GM23338 (cell line): ENCODE results near the gene MRPL37. TPM values are rescaled to one million over a fixed set of nuclear protein-coding genes. Genes with fewer than 3 reads are reported as not detected.

Experiments used
- ATAC-seq: fragments of 200-7000 bp; cut with Tn5 transposase; 3 replicates; pipeline ENCODE4 v1.9.1; 2020
- DNase-seq: peaks from one replicate; pipeline ENCODE4 v3.0.0-alpha.2; 2015; ENCODE audit warnings: low spot score
- H2AFZ ChIP-seq: fragments of 200-600 bp; sonication (generic); 2 replicates; pipeline ENCODE4 v1.8.0; 2016; ENCODE audit warnings: antibody characterized with exemption, mild to moderate bottlenecking, moderate library complexity
- H3F3A ChIP-seq: fragments of 200-600 bp; sonication (generic); replicated peaks from 2 replicates; pipeline ENCODE4 v1.8.0; 2017; ENCODE audit warnings: antibody characterized with exemption, mixed run types, low read depth
- H3K27ac ChIP-seq: fragments of 200-600 bp; sonication (generic); 2 replicates; pipeline ENCODE4 v1.6.1; 2016; ENCODE audit warnings: low read depth
- H3K27me3 ChIP-seq: fragments of 200-600 bp; sonication (generic); 2 replicates; pipeline ENCODE4 v1.8.0; 2016; ENCODE audit warnings: mild to moderate bottlenecking, mixed run types, moderate library complexity; ENCODE audit not compliant: insufficient read depth
- H3K36me3 ChIP-seq: fragments of 200-600 bp; sonication (generic); 2 replicates; pipeline ENCODE4 v1.8.0; 2016; ENCODE audit warnings: mild to moderate bottlenecking; ENCODE audit not compliant: insufficient read depth
- H3K4me1 ChIP-seq: fragments of 200-600 bp; sonication (generic); 2 replicates; pipeline ENCODE4 v1.8.0; 2016; ENCODE audit warnings: mild to moderate bottlenecking, moderate library complexity; ENCODE audit not compliant: insufficient read depth
- H3K4me2 ChIP-seq: fragments of 200-600 bp; sonication (generic); 2 replicates; pipeline ENCODE4 v1.7.1; 2017; ENCODE audit warnings: mixed run types
- H3K4me3 ChIP-seq: fragments of 200-600 bp; sonication (generic); 2 replicates; pipeline ENCODE4 v1.6.1; 2016; ENCODE audit warnings: mixed run types
- H3K79me2 ChIP-seq: fragments of 200-600 bp; sonication (generic); replicated peaks from 2 replicates; pipeline ENCODE4 v1.8.0; 2017; ENCODE audit warnings: mild to moderate bottlenecking; ENCODE audit not compliant: insufficient read depth
- H3K9me2 ChIP-seq: fragments of 200-600 bp; sonication (generic); 2 replicates; pipeline ENCODE4 v1.8.0; 2017; ENCODE audit not compliant: insufficient read depth
- H4K20me1 ChIP-seq: fragments of 200-600 bp; sonication (generic); replicated peaks from 2 replicates; pipeline ENCODE4 v1.8.0; 2017; ENCODE audit warnings: mild to moderate bottlenecking; ENCODE audit not compliant: insufficient read depth
- H3K27ac Mint-ChIP-seq: 2 replicates; pipeline ENCODE4 v1.8.0; 2020; ENCODE audit warnings: inconsistent platforms, mild to moderate bottlenecking, moderate library complexity, mixed read lengths
- H3K27me3 Mint-ChIP-seq: 3 replicates; pipeline ENCODE4 v1.8.0; 2022; ENCODE audit warnings: low read depth, mild to moderate bottlenecking, moderate library complexity, mixed read lengths, inconsistent platforms; ENCODE audit not compliant: insufficient read depth, poor library complexity
- H3K36me3 Mint-ChIP-seq: 3 replicates; pipeline ENCODE4 v1.8.0; 2021; ENCODE audit warnings: low read depth, mild to moderate bottlenecking, inconsistent platforms, moderate library complexity, mixed read lengths
- H3K4me1 Mint-ChIP-seq: 3 replicates; pipeline ENCODE4 v1.8.0; 2020; ENCODE audit warnings: mild to moderate bottlenecking, inconsistent platforms, mixed read lengths
- H3K4me3 Mint-ChIP-seq: 3 replicates; pipeline ENCODE4 v1.8.0; 2021; ENCODE audit warnings: moderate library complexity, mild to moderate bottlenecking, inconsistent platforms, mixed read lengths
- H3K9me3 Mint-ChIP-seq: 3 replicates; pipeline ENCODE4 v1.8.0; 2020; ENCODE audit warnings: moderate library complexity, mild to moderate bottlenecking, inconsistent platforms, mixed read lengths
- EZH2 ChIP-seq: fragments of 200-600 bp; sonication (generic); IDR thresholded peaks from one replicate; pipeline ENCODE4 v1.8.0; 2017; ENCODE audit warnings: antibody characterized with exemption, mild to moderate bottlenecking, low read depth; ENCODE audit not compliant: unreplicated experiment
- JUNB ChIP-seq: IDR thresholded peaks from one replicate; pipeline ENCODE4 v1.6.1; 2016; ENCODE audit warnings: antibody characterized with exemption; ENCODE audit not compliant: unreplicated experiment
- NANOG ChIP-seq: IDR thresholded peaks from 2 replicates; pipeline ENCODE4 v1.6.1; 2016; ENCODE audit warnings: antibody characterized with exemption, borderline replicate concordance
- POLR2AphosphoS5 ChIP-seq: IDR thresholded peaks from 2 replicates; pipeline ENCODE4 v1.6.1; 2016; ENCODE audit warnings: antibody characterized with exemption, low read depth
- STAT1 ChIP-seq: IDR thresholded peaks from one replicate; pipeline ENCODE4 v1.6.1; 2016; ENCODE audit warnings: antibody characterized with exemption; ENCODE audit not compliant: unreplicated experiment
- polyA plus RNA-seq: library from polyadenylated mRNA; unstranded; fragments of >200 nt; fragmentation: Nextera tagmentation; extraction: Ambion mirVana; gene quantifications from 2 replicates; pipeline ENCODE4 v1.2.1, GENCODE V29; 2016
- total RNA-seq: library from RNA; depleted of rRNA; stranded (reverse); fragments of >200 nt; shearing (Covaris generic); gene quantifications from 2 replicates; pipeline ENCODE4 v1.2.3, GENCODE V29; 2014
- TF ChIP-seq, protein P1 (sequence below): IDR thresholded peaks from one replicate; pipeline ENCODE4 v1.6.1; 2018; ENCODE audit warnings: antibody characterized with exemption; ENCODE audit not compliant: unreplicated experiment
- TF ChIP-seq, protein P2 (sequence below): IDR thresholded peaks from 2 replicates; pipeline ENCODE4 v1.6.1; 2016; ENCODE audit warnings: antibody characterized with exemption
- TF ChIP-seq, protein P3 (sequence below), 2 experiments: fragments of 200-600 bp in 1 of 2; sonication (generic) in 1 of 2; conservative IDR thresholded peaks; 2 replicates each; pipeline versions ENCODE4 v1.5.1 to v1.6.1; 2016 to 2017; ENCODE audit warnings: antibody characterized with exemption in 2 of 2, low read depth in 2 of 2, mild to moderate bottlenecking in 2 of 2, moderate library complexity in 1 of 2

Gene MRPL37
- total and polyA plus RNA-seq, 2 experiments from 2014 or later, result 130 to 155 TPM

DNA sequence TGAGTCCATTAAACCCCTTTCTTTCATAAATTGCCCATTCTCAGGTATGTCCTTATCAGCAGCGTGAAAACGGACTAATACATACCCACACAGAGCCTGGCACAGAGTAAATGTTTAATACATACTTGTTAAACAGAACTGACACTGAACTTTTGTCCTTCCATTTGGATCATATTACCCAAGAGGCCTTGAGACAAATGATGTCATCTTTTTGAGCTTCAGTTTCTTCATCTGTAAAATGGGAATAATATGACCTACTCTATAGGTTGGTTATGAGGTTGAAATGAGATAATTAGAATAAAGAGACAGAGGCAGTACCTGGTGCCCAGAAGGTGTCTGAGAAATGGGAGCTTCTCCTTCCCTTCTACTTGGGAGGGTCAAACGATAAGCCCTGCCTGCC lies 13.9 kb upstream of the MRPL37 start:
- Histone ChIP-seq H3K27me3 (no peaks in the 10 kb centered on the region), H3K4me2 (no peak overlapping the region), H2AFZ (no peak overlapping the region), H3K9me2 (no peaks in the 10 kb centered on the region), H4K20me1 (no peaks in the 10 kb centered on the region), H3F3A (no peaks in the 10 kb centered on the region), H3K4me1 (no peaks in the 10 kb centered on the region), H3K4me3 (no peak overlapping the region), H3K27ac (no peak overlapping the region), H3K79me2 (no peaks in the 10 kb centered on the region), H3K36me3 (no peaks in the 10 kb centered on the region)
- ATAC-seq, result no peak
- Mint-ChIP-seq H3K9me3 (no peaks in the 10 kb centered on the region), H3K36me3 (peaks cover 21% of the 10 kb centered on the region), H3K4me3 (no peak overlapping the region), H3K4me1 (peaks cover 3% of the 10 kb centered on the region; the same call in 2 of the 3 replicates), H3K27me3 (peaks cover 8% of the 10 kb centered on the region), H3K27ac (no peak overlapping the region)
- DNase-seq, result no peak
- no peak for TF ChIP-seq POLR2AphosphoS5
- TF ChIP-seq, protein P1, sequence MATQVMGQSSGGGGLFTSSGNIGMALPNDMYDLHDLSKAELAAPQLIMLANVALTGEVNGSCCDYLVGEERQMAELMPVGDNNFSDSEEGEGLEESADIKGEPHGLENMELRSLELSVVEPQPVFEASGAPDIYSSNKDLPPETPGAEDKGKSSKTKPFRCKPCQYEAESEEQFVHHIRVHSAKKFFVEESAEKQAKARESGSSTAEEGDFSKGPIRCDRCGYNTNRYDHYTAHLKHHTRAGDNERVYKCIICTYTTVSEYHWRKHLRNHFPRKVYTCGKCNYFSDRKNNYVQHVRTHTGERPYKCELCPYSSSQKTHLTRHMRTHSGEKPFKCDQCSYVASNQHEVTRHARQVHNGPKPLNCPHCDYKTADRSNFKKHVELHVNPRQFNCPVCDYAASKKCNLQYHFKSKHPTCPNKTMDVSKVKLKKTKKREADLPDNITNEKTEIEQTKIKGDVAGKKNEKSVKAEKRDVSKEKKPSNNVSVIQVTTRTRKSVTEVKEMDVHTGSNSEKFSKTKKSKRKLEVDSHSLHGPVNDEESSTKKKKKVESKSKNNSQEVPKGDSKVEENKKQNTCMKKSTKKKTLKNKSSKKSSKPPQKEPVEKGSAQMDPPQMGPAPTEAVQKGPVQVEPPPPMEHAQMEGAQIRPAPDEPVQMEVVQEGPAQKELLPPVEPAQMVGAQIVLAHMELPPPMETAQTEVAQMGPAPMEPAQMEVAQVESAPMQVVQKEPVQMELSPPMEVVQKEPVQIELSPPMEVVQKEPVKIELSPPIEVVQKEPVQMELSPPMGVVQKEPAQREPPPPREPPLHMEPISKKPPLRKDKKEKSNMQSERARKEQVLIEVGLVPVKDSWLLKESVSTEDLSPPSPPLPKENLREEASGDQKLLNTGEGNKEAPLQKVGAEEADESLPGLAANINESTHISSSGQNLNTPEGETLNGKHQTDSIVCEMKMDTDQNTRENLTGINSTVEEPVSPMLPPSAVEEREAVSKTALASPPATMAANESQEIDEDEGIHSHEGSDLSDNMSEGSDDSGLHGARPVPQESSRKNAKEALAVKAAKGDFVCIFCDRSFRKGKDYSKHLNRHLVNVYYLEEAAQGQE, result no peak
- TF ChIP-seq STAT1, result no peak
- TF ChIP-seq, protein P2, sequence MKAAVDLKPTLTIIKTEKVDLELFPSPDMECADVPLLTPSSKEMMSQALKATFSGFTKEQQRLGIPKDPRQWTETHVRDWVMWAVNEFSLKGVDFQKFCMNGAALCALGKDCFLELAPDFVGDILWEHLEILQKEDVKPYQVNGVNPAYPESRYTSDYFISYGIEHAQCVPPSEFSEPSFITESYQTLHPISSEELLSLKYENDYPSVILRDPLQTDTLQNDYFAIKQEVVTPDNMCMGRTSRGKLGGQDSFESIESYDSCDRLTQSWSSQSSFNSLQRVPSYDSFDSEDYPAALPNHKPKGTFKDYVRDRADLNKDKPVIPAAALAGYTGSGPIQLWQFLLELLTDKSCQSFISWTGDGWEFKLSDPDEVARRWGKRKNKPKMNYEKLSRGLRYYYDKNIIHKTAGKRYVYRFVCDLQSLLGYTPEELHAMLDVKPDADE, result no peak

DNA sequence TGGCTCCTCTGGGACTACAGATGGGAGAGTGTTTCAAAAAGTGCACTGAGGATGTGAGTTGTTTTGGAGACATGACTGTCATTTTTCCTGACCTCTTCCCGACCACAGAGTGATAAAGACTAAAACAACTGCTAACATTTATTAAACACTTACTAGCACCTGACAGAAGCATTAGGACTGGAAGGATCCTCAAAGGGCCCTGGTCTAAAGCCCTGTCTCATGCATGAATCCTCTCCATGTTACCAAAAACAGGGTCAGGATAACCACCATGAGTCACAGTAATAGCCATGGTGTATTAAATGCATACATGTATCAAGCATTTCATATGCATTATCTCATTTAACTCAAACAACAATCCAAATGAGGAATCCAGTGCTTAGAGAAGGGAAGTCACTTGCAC lies 11.7 kb upstream of the MRPL37 start:
- no peak overlapping the region for H3K4me3 Mint-ChIP-seq
- Histone ChIP-seq H2AFZ (no peak overlapping the region), H3F3A (no peaks in the 10 kb centered on the region), H3K27ac (no peak overlapping the region), H3K4me1 (no peaks in the 10 kb centered on the region), H3K9me2 (no peaks in the 10 kb centered on the region), H3K79me2 (no peaks in the 10 kb centered on the region), H4K20me1 (no peaks in the 10 kb centered on the region), H3K27me3 (no peaks in the 10 kb centered on the region), H3K36me3 (no peaks in the 10 kb centered on the region), H3K4me3 (no peak overlapping the region), H3K4me2 (no peak overlapping the region)
- H3K36me3 Mint-ChIP-seq, result peaks cover 19% of the 10 kb centered on the region
- no peaks in the 10 kb centered on the region for H3K4me1 Mint-ChIP-seq
- peaks cover 6% of the 10 kb centered on the region for H3K27me3 Mint-ChIP-seq
- DNase-seq (no peak), ATAC-seq (no peak)
- TF ChIP-seq EZH2, result no peak
- no peak for TF ChIP-seq STAT1
- TF ChIP-seq POLR2AphosphoS5, result no peak
- no peak for TF ChIP-seq NANOG
- H3K27ac Mint-ChIP-seq, result no peak overlapping the region
- no peaks in the 10 kb centered on the region for H3K9me3 Mint-ChIP-seq

DNA sequence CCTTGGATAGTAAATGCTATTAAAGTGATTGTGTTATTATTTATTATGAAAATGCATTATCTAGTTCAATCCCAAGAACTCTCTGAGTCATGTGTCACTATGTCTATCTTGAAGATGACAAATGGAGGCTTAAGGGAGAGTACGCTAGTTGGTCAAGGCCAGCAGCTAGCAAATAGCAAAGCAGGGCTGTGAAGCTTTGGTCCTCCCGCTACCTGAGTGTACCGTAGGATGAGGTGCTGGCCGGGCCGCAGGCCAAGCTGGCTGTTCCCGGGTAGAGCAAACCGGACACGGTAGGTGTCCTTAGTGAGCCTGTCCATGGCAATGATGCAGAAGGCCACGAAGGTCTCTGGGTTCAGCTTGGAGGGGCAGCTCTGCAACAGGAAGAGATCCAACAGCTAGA lies 9.4 kb upstream of the MRPL37 start:
- Histone ChIP-seq H3K4me1 (no peaks in the 10 kb centered on the region), H3K4me3 (no peak overlapping the region), H3K27ac (no peak overlapping the region), H3K9me2 (no peaks in the 10 kb centered on the region), H3F3A (no peaks in the 10 kb centered on the region), H4K20me1 (no peaks in the 10 kb centered on the region), H3K79me2 (no peaks in the 10 kb centered on the region), H2AFZ (no peak overlapping the region), H3K4me2 (no peak overlapping the region), H3K27me3 (no peaks in the 10 kb centered on the region), H3K36me3 (no peaks in the 10 kb centered on the region)
- Mint-ChIP-seq H3K4me3 (no peak overlapping the region), H3K27ac (no peak overlapping the region), H3K36me3 (peaks cover 14% of the 10 kb centered on the region), H3K27me3 (peaks cover 4% of the 10 kb centered on the region), H3K9me3 (no peaks in the 10 kb centered on the region), H3K4me1 (no peaks in the 10 kb centered on the region)
- TF ChIP-seq EZH2 (no peak), JUNB (no peak)
- TF ChIP-seq, protein P3, sequence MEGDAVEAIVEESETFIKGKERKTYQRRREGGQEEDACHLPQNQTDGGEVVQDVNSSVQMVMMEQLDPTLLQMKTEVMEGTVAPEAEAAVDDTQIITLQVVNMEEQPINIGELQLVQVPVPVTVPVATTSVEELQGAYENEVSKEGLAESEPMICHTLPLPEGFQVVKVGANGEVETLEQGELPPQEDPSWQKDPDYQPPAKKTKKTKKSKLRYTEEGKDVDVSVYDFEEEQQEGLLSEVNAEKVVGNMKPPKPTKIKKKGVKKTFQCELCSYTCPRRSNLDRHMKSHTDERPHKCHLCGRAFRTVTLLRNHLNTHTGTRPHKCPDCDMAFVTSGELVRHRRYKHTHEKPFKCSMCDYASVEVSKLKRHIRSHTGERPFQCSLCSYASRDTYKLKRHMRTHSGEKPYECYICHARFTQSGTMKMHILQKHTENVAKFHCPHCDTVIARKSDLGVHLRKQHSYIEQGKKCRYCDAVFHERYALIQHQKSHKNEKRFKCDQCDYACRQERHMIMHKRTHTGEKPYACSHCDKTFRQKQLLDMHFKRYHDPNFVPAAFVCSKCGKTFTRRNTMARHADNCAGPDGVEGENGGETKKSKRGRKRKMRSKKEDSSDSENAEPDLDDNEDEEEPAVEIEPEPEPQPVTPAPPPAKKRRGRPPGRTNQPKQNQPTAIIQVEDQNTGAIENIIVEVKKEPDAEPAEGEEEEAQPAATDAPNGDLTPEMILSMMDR (conservative IDR thresholded peaks at IDR 0.05; ENCODE audit: low read depth in 2 of 2), result no peak
- DNase-seq (no peak), ATAC-seq (no peak)
